ENCODE measurements around the gene NLRP5. TPM values are rescaled to one million over a fixed set of nuclear protein-coding genes. Genes with fewer than 3 reads are reported as not detected.

Gene NLRP5
- total RNA-seq, 1 donor from 2014 or later: not detected

GRCh38 chr19:55958356-55958755, 28.2 kb upstream of the NLRP5 start:
- H3K9me3 ChIP-seq (replicated peaks): no peaks in the 10 kb centered on the region
- no peaks in the 10 kb centered on the region for H3K4me1 ChIP-seq
- intact Hi-C loops (cut with micrococcal nuclease): no loop called here
- H3K27me3 ChIP-seq (ENCODE audit: low read depth): peaks cover 12% of the 10 kb centered on the region
- no peak for TF ChIP-seq CTCF (IDR thresholded peaks at IDR 0.05; ENCODE audit: borderline replicate concordance)
- H3K4me3 ChIP-seq: no peak overlapping the region
- H3K27ac ChIP-seq (replicated peaks): no peak overlapping the region
- H3K36me3 ChIP-seq: no peaks in the 10 kb centered on the region
- no peak for DNase-seq

- Histone ChIP-seq H3K36me3 (no peaks in the 10 kb centered on the region), H3K27ac (replicated peaks) (no peak overlapping the region), H3K4me1 (no peaks in the 10 kb centered on the region), H3K9me3 (replicated peaks) (no peaks in the 10 kb centered on the region), H3K4me3 (no peak overlapping the region), H3K27me3 (ENCODE audit: low read depth) (peaks cover 15% of the 10 kb centered on the region)
- no peak for TF ChIP-seq CTCF (IDR thresholded peaks at IDR 0.05; ENCODE audit: borderline replicate concordance)
- DNase-seq: no peak
- intact Hi-C loops (cut with micrococcal nuclease): no loop called here
Measured at GRCh38 chr19:55959996-55960675, 26.4 kb upstream of the NLRP5 start.

- Histone ChIP-seq H3K4me3 (no peak overlapping the region), H3K9me3 (replicated peaks) (peaks cover 10% of the 10 kb centered on the region)
- intact Hi-C loops (cut with micrococcal nuclease): no loop called here
Measured at GRCh38 chr19:55962186-55962585, 24.4 kb upstream of the NLRP5 start.

GRCh38 chr19:55973982-55974381, 12.6 kb upstream of the NLRP5 start:
- H3K4me3 ChIP-seq: no peak overlapping the region
- no peak for DNase-seq
- no peaks in the 10 kb centered on the region for H3K4me1 ChIP-seq
- TF ChIP-seq CTCF (IDR thresholded peaks at IDR 0.05; ENCODE audit: borderline replicate concordance): no peak
- H3K27ac ChIP-seq (replicated peaks): no peak overlapping the region
- H3K27me3 ChIP-seq (ENCODE audit: low read depth): peaks cover 19% of the 10 kb centered on the region
- H3K9me3 ChIP-seq (replicated peaks): peaks cover 32% of the 10 kb centered on the region
- no peaks in the 10 kb centered on the region for H3K36me3 ChIP-seq
- intact Hi-C loops (cut with micrococcal nuclease): no loop called here

More at GRCh38 chr19:55962186-55962585, 24.4 kb upstream of the NLRP5 start:
- no peak for DNase-seq
- Histone ChIP-seq H3K27me3 (ENCODE audit: low read depth) (peaks cover 15% of the 10 kb centered on the region), H3K4me1 (no peaks in the 10 kb centered on the region), H3K27ac (replicated peaks) (no peak overlapping the region), H3K36me3 (no peaks in the 10 kb centered on the region)
- TF ChIP-seq CTCF (IDR thresholded peaks at IDR 0.05; ENCODE audit: borderline replicate concordance): no peak

GRCh38 chr19:55980415-55980814, 6.2 kb upstream of the NLRP5 start:
- Histone ChIP-seq H3K9me3 (replicated peaks) (peaks cover 18% of the 10 kb centered on the region), H3K27me3 (ENCODE audit: low read depth) (peaks cover 18% of the 10 kb centered on the region), H3K4me1 (no peaks in the 10 kb centered on the region), H3K27ac (replicated peaks) (no peak overlapping the region), H3K36me3 (no peaks in the 10 kb centered on the region), H3K4me3 (no peak overlapping the region)
- TF ChIP-seq CTCF (IDR thresholded peaks at IDR 0.05; ENCODE audit: borderline replicate concordance): no peak
- intact Hi-C loops (cut with micrococcal nuclease): no loop called here
- no peak for DNase-seq
